ENCODE data around the gene NKTR. TPM values are rescaled to one million over a fixed set of nuclear protein-coding genes. Genes with fewer than 3 reads are reported as not detected.

The NKTR gene
- total RNA-seq, 1 donor from 2014 or later = 196 TPM

DNA sequence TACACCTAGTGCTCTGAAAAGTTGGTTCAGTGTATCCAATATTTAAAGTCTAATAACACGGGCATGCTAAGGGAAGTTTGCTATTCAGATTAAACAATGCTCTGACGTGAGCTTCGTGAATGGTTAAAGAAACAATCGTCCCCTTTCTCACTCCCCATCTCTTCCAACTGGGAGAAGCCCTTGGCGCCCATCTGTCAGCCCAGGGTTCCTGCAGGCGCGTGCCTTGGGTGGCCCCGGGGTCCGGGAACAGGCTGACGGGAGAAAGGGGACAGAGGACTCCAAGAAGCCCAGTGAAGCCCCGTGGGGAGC, 19.1 kb upstream of the NKTR start:
- peaks cover 2% of the 10 kb centered on the region for H3K9me3 Mint-ChIP-seq (ENCODE audit: unreplicated experiment)
- peak overlapping the region; percentile 93 for H3K4me3 Mint-ChIP-seq (ENCODE audit: unreplicated experiment)
- peaks cover 1% of the 10 kb centered on the region for H3K27me3 Mint-ChIP-seq (ENCODE audit: unreplicated experiment)
- peaks cover 4% of the 10 kb centered on the region for H3K36me3 Mint-ChIP-seq (ENCODE audit: unreplicated experiment)
- peaks cover 23% of the 10 kb centered on the region for H3K4me1 Mint-ChIP-seq (ENCODE audit: low read depth, unreplicated experiment)
- TF ChIP-seq, protein P1, sequence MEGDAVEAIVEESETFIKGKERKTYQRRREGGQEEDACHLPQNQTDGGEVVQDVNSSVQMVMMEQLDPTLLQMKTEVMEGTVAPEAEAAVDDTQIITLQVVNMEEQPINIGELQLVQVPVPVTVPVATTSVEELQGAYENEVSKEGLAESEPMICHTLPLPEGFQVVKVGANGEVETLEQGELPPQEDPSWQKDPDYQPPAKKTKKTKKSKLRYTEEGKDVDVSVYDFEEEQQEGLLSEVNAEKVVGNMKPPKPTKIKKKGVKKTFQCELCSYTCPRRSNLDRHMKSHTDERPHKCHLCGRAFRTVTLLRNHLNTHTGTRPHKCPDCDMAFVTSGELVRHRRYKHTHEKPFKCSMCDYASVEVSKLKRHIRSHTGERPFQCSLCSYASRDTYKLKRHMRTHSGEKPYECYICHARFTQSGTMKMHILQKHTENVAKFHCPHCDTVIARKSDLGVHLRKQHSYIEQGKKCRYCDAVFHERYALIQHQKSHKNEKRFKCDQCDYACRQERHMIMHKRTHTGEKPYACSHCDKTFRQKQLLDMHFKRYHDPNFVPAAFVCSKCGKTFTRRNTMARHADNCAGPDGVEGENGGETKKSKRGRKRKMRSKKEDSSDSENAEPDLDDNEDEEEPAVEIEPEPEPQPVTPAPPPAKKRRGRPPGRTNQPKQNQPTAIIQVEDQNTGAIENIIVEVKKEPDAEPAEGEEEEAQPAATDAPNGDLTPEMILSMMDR (IDR thresholded peaks at IDR 0.05; ENCODE audit: partially characterized antibody, unreplicated experiment) = no peak
- DNase-seq = no peak
- H3K27ac Mint-ChIP-seq (ENCODE audit: unreplicated experiment) = peak overlapping the region; percentile 92

DNA sequence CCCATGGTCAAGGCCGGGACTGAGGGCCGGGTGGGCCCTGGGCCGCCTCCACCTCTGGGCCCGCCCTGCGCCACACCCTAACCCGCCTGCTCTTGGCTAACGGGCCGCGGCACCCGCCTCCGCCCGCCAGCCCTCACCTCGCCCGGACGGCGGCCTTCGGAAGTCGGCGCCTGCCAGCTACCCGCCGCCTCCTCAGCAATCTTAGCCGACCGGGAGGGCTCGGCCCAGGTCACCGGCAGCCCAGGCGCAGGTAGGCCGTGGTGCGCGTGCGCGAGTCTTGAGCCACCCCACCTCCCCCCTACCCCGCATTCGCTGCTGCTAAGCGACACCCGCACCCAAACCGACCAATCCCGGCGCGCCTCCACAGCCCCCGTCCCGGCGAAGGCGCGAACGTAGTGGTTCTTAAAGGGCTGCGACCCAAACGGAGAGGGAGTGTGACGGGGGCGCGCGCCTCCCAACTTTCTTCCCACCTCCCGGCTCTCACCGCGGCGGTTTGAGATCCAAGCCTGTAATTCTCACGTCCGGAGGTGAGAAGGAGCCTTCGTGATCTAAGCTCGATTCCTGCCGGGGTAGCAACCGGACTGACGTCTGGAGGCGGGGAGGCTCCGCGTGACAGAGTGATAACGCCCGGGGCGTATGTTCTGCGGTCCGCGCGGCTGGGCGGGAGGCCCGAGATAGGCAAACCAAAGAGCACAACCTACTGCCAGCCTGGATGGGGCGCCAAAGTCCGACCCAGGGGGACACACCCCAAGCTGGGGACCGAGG, 18.6 kb upstream of the NKTR start, which contains the start of gene SEC22C:
Gene SEC22C (minus strand): TSS at position 259 of the 765 bp plus-strand sequence. CDS start 12,921 bp downstream, outside the sequence.
- Mint-ChIP-seq H3K36me3 (ENCODE audit: unreplicated experiment) (peaks cover 4% of the 10 kb centered on the region), H3K4me1 (ENCODE audit: low read depth, unreplicated experiment) (peaks cover 23% of the 10 kb centered on the region)

DNA sequence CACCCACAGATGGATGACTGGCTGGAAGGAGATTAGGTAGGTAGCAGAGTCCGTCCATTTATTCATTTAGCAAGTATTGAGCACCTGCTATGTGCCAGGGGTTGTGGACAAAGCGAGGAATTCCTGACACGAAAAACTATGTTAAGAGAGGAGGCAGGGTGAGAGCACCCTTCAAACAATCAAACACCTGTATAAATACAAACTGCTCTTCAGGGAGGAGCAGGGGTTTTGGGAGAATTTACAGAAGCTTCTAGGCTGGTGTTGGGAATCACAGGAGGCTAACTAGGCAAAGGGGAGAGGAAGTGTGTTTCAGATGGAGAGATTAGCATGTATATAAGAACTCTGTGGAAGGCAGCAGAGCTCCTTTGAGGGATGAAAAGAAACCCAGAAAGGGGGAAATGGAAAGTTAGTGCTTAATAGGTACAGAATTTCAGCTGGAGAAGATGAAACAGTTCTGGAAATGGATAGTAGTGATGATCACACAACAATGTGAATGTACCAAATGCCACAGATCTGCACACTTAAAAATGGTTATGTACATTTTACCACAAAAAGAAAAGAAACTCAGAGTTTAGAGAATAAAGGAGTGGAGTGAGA, 17.9 kb upstream of the NKTR start:
- TF ChIP-seq, protein P1 (IDR thresholded peaks at IDR 0.05; ENCODE audit: partially characterized antibody, unreplicated experiment) = no peak
- H3K9me3 Mint-ChIP-seq (ENCODE audit: unreplicated experiment) = peaks cover 2% of the 10 kb centered on the region

More for the DNA sequence above, 18.6 kb upstream of the NKTR start, which contains the start of gene SEC22C:
- DNase-seq = peak; percentile 98
- Mint-ChIP-seq H3K27ac (ENCODE audit: unreplicated experiment) (peak within 1 kb of the TSS; percentile 92), H3K9me3 (ENCODE audit: unreplicated experiment) (peaks cover 2% of the 10 kb centered on the region), H3K4me3 (ENCODE audit: unreplicated experiment) (peak within 1 kb of the TSS; percentile 93), H3K27me3 (ENCODE audit: unreplicated experiment) (peaks cover 1% of the 10 kb centered on the region)
- TF ChIP-seq, protein P1 (IDR thresholded peaks at IDR 0.05; ENCODE audit: partially characterized antibody, unreplicated experiment) = no peak

DNA sequence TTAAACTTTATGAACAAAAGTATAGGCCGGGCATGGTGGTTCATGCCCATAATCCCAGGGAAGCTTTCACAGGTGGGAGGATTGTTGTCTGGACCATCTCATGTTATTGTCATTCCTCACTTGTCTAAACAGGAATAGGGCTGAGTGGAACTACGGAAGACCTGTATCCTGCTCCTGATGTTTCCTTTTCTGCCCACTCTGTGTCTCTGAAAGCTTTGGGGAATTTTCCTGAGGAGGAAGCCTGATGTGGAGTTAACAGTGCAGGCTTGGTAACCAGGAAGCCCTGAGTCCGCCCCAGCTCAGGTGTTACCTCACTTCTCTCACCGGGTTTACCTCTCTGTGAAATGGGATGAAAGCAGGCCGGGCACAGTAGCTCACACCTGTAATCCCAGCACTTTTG, 11.9 kb upstream of the NKTR start:
- no peak overlapping the region for H3K4me3 Mint-ChIP-seq (ENCODE audit: unreplicated experiment)

More for the DNA sequence above, 17.9 kb upstream of the NKTR start:
- H3K27ac Mint-ChIP-seq (ENCODE audit: unreplicated experiment) = peak overlapping the region; percentile 92
- peaks cover 4% of the 10 kb centered on the region for H3K36me3 Mint-ChIP-seq (ENCODE audit: unreplicated experiment)
- H3K4me1 Mint-ChIP-seq (ENCODE audit: low read depth, unreplicated experiment) = peaks cover 23% of the 10 kb centered on the region
- no peaks in the 10 kb centered on the region for H3K27me3 Mint-ChIP-seq (ENCODE audit: unreplicated experiment)
- H3K4me3 Mint-ChIP-seq (ENCODE audit: unreplicated experiment) = peak overlapping the region; percentile 93
- DNase-seq = no peak

More for the DNA sequence above, 11.9 kb upstream of the NKTR start:
- DNase-seq = no peak
- no peak overlapping the region for H3K27ac Mint-ChIP-seq (ENCODE audit: unreplicated experiment)
- H3K27me3 Mint-ChIP-seq (ENCODE audit: unreplicated experiment) = peaks cover 2% of the 10 kb centered on the region
- TF ChIP-seq, protein P1 (IDR thresholded peaks at IDR 0.05; ENCODE audit: partially characterized antibody, unreplicated experiment) = no peak
- peaks cover 7% of the 10 kb centered on the region for H3K4me1 Mint-ChIP-seq (ENCODE audit: low read depth, unreplicated experiment)
- no peaks in the 10 kb centered on the region for H3K36me3 Mint-ChIP-seq (ENCODE audit: unreplicated experiment)
- peaks cover 8% of the 10 kb centered on the region for H3K9me3 Mint-ChIP-seq (ENCODE audit: unreplicated experiment)

All from glutamatergic neuron (in vitro differentiated cells).